Fibroblast of villous mesenchyme (primary cell): Measurements from ENCODE around the gene LGR6. TPM values are rescaled to one million over a fixed set of nuclear protein-coding genes. Genes with fewer than 3 reads are reported as not detected.
A peak's percentile ranks its signal among the peaks of the same experiment; 100 is the strongest.

ENCODE experiments used
- DNase-seq: peaks from one replicate; pipeline ENCODE4 v3.0.0-alpha.2; 2010; ENCODE audit warnings: low read depth
- H3K4me3 ChIP-seq: 2 replicates; pipeline ENCODE4 v1.5.1; 2011; ENCODE audit warnings: low read depth, mild to moderate bottlenecking, low read length
- total RNA-seq: library from RNA; depleted of rRNA; stranded (reverse); fragments of >200 nt; gene quantifications from 2 replicates; pipeline ENCODE4 v1.2.3, GENCODE V29; 2012
- TF ChIP-seq, protein P1 (sequence below): IDR thresholded peaks from 2 replicates; pipeline ENCODE4 v1.5.1; 2012; ENCODE audit warnings: low read depth, mild to moderate bottlenecking, low read length; ENCODE audit not compliant: insufficient read depth

The LGR6 gene
- total RNA-seq, 1 donor: not detected

GRCh38 chr1:202198366-202198724, 4.7 kb downstream of the LGR6 start:
- H3K4me3 ChIP-seq: no peak overlapping the region
- DNase-seq: no peak
- TF ChIP-seq, protein P1, sequence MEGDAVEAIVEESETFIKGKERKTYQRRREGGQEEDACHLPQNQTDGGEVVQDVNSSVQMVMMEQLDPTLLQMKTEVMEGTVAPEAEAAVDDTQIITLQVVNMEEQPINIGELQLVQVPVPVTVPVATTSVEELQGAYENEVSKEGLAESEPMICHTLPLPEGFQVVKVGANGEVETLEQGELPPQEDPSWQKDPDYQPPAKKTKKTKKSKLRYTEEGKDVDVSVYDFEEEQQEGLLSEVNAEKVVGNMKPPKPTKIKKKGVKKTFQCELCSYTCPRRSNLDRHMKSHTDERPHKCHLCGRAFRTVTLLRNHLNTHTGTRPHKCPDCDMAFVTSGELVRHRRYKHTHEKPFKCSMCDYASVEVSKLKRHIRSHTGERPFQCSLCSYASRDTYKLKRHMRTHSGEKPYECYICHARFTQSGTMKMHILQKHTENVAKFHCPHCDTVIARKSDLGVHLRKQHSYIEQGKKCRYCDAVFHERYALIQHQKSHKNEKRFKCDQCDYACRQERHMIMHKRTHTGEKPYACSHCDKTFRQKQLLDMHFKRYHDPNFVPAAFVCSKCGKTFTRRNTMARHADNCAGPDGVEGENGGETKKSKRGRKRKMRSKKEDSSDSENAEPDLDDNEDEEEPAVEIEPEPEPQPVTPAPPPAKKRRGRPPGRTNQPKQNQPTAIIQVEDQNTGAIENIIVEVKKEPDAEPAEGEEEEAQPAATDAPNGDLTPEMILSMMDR: no peak

DNA sequence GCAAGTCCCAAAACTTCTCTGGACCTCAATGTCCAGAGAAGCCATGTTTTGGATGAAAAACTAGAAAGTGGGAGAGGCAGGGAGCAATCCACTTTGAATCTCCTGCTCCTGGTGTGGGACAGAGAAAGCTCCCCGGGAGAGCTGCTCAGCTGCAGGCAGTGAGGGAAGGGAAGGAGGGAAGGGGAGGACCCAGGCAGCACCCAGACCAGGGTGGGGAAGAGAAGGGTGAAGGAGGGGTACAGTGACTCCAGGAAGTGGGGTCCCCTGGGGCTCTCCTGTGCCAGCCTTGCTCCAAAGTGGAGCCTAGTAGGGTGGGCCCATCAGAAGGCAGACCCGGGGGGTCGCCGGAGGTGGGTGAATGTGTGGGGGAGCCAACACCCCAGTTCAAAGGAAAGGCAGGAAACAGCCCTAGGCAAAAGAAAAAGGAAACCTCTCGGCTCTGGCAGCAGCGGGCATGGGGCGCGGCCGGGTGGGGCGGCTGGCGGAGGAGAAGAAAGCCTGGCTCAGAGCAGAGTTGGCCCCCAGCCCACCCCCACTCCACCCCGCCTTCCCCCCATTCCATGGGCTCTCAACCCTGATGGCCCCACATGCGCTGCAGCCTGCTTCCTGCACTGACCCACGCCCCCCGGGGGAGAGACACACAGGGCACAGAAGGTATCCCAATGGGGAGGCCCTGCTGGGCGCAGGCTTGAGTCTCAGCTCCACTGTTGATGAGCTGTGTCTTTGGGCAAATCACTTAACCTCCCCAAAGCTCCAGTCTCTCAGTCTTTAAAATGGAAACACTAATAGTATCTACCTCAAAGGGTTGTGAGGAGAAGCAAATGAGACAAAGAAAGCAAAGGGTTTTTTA, 5.7 kb downstream of the LGR6 start:
- DNase-seq: no peak
- TF ChIP-seq, protein P1: no peak

GRCh38 chr1:202200112-202200548, 6.5 kb downstream of the LGR6 start:
- peak; percentile 23 for DNase-seq
- TF ChIP-seq, protein P1: no peak
- no peak overlapping the region for H3K4me3 ChIP-seq

More for the DNA sequence above, 5.7 kb downstream of the LGR6 start:
- H3K4me3 ChIP-seq: no peak overlapping the region

DNA sequence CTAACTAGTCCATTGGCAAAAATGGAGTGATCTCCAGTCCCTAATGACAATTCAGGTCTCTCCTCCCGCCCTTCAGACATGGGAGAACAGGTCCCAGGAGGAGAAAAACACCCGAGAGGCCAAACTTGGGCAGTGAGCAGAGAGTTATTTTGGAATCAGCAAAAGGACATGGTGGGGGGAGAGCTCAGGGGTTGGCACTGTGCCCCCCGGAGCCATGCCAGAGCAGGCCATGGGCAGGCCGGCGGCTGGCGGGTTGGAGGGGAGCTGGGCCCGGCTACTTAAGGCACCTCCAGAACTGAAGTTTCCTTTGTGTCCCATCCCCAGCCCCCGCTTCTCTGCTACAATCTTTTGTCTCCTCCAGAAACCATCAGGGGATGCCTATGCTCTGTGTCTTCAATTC, 7.1 kb downstream of the LGR6 start:
- TF ChIP-seq, protein P1: no peak
- DNase-seq: no peak

DNA sequence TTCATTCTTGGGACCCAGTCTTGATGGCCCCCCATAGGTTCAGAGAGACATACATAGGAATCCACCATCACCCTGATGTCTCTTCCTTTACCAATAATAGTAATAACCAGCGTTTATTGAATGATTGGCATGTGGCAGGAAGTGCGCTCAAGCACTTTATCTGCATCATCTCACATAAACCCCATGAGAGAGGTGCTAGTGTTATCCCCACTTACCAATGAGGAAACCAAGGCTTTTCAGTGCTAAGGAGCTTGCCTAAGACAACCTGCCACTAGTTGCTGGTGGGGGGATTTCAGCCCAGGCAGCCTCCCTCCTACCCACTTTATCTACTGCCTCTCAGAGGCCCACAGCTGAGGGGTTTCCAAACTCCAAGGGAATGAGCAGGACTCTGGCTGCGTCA, 7.7 kb downstream of the LGR6 start:
- H3K4me3 ChIP-seq: no peak overlapping the region
- TF ChIP-seq, protein P1: no peak
- no peak for DNase-seq

More for the DNA sequence above, 7.1 kb downstream of the LGR6 start:
- no peak overlapping the region for H3K4me3 ChIP-seq

- TF ChIP-seq, protein P1: no peak
Observed at GRCh38 chr1:202201971-202202370, 8.4 kb downstream of the LGR6 start.

More at GRCh38 chr1:202201971-202202370, 8.4 kb downstream of the LGR6 start:
- no peak overlapping the region for H3K4me3 ChIP-seq
- DNase-seq: no peak
